GM12892 (cell line): ENCODE results near the gene CASTOR2.

ENCODE experiments used
- POLR2A ChIP-seq: IDR thresholded peaks from 2 replicates; pipeline ENCODE4 v1.6.1; 2011; ENCODE audit warnings: low read depth, low read length, control low read depth
- POLR2AphosphoS5 ChIP-seq: IDR thresholded peaks from 2 replicates; pipeline ENCODE4 v1.6.1; 2011; ENCODE audit warnings: low read depth, low read length, control low read depth

DNA sequence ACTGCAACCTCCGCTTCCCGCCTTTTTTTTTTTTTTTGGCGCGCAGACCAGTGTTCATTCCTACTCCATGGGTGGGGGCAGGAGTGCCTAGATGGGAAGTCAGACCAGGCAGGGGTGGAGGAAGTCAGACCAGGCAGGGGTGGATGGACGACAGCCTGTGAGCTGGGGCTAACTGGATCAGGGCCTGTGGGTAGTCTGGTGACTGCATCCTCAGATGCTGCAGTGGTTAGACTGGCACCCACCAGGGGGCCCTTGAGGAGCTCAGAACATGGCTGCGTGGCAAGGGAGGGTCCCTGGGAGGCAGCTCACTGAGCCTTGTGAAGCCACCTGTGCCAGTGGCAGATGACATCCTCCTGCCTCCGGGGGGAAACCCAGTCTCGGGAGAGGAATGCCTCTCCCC is 74.0 kb downstream of the CASTOR2 start:
- no peak for TF ChIP-seq POLR2A
- TF ChIP-seq POLR2AphosphoS5, result no peak
